Nephron (organoid): Measurements from ENCODE around the gene DOCK9.

Experiments used
- H3K27ac Mint-ChIP-seq, 3 experiments: 2 replicates each; pipeline ENCODE4 v1.8.0; 2020; ENCODE audit warnings: mixed read lengths in 3 of 3, mild to moderate bottlenecking in 2 of 3, moderate library complexity in 1 of 3
- H3K27me3 Mint-ChIP-seq: 2 replicates; pipeline ENCODE4 v1.8.0; 2021; ENCODE audit warnings: low read depth, mild to moderate bottlenecking, moderate library complexity, mixed read lengths
- H3K36me3 Mint-ChIP-seq: 2 replicates; pipeline ENCODE4 v1.8.0; 2020; ENCODE audit warnings: low read depth, mixed read lengths
- H3K4me1 Mint-ChIP-seq: 2 replicates; pipeline ENCODE4 v1.8.0; 2020; ENCODE audit warnings: mixed read lengths
- H3K4me3 Mint-ChIP-seq, 3 experiments: 2 replicates each; pipeline ENCODE4 v1.8.0; 2020; ENCODE audit warnings: mild to moderate bottlenecking in 3 of 3, mixed read lengths in 3 of 3, moderate library complexity in 2 of 3
- H3K9me3 Mint-ChIP-seq: 2 replicates; pipeline ENCODE4 v1.8.0; 2020; ENCODE audit warnings: mixed read lengths
- CTCF ChIP-seq, 3 experiments: fragments of 200-600 bp; sonication (generic); IDR thresholded peaks; one replicate each; pipeline ENCODE4 v1.5.0; 2021; ENCODE audit warnings: antibody characterized with exemption in 3 of 3; ENCODE audit not compliant: unreplicated experiment in 3 of 3

The DOCK9 gene

GRCh38 chr13:98890925-98891324 lies 86.9 kb downstream of the DOCK9 start:
- peaks cover 12% of the 10 kb centered on the region for H3K36me3 Mint-ChIP-seq
- peaks cover 58% of the 10 kb centered on the region for H3K4me1 Mint-ChIP-seq
- H3K27me3 Mint-ChIP-seq: no peaks in the 10 kb centered on the region
- peak overlapping the region; percentile 6 to 57 (median 28) for H3K27ac Mint-ChIP-seq
- H3K9me3 Mint-ChIP-seq: no peaks in the 10 kb centered on the region
- H3K4me3 Mint-ChIP-seq: peak overlapping the region in 1 of 3 experiments; percentile 14
- no peak for TF ChIP-seq CTCF (IDR thresholded peaks at IDR 0.05; ENCODE audit: unreplicated experiment in 3 of 3)

DNA sequence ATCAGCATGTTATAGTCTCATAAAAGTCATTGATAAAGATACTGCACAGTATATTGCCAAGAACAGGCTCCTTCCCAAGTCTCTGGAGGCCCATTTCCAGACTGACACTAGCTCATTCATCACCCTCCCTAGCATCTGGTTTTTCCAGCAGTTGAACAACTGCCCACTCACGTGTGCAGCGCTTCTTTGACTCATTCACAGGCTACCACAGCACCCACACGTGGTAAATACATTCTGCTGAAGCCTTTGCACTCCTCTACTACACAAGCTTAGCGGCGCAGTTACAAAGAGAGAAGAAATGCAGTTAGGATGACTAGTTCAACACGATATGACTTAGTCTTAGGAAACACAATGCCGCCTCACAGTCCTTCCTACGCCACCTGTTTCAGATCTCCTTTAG lies 87.7 kb downstream of the DOCK9 start:
- Mint-ChIP-seq H3K27ac (peak overlapping the region in 2 of 3 experiments; percentile 6 to 68), H3K4me3 (peak overlapping the region in 1 of 3 experiments; percentile 4), H3K4me1 (peaks cover 64% of the 10 kb centered on the region), H3K9me3 (no peaks in the 10 kb centered on the region), H3K36me3 (peaks cover 16% of the 10 kb centered on the region), H3K27me3 (no peaks in the 10 kb centered on the region)
- TF ChIP-seq CTCF (IDR thresholded peaks at IDR 0.05; ENCODE audit: unreplicated experiment in 3 of 3): no peak

GRCh38 chr13:98889419-98890085 lies 88.3 kb downstream of the DOCK9 start:
- Mint-ChIP-seq H3K4me1 (peaks cover 67% of the 10 kb centered on the region), H3K27ac (peak overlapping the region in 2 of 3 experiments; percentile 22 to 48), H3K27me3 (no peaks in the 10 kb centered on the region), H3K36me3 (peaks cover 17% of the 10 kb centered on the region), H3K9me3 (no peaks in the 10 kb centered on the region), H3K4me3 (no peak overlapping the region)
- no peak for TF ChIP-seq CTCF (IDR thresholded peaks at IDR 0.05; ENCODE audit: unreplicated experiment in 3 of 3)

DNA sequence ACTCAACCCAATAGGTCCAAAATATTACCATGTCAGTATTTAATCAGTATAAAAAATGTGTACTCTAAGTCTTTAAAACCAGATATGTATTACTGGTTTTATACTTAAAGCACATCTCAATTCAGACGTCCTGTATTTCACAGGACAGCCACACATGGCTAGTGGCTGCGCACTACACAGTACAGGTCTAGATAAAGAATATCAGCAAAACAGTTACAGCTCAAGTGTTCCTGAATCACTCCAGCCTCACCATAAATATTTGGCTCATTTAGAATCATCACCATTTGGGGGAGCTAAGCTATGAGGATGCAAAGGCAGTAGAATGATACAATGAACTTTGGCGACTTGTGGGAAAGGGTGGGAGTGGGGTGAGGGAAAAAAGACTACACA lies 89.0 kb downstream of the DOCK9 start:
- no peaks in the 10 kb centered on the region for H3K27me3 Mint-ChIP-seq
- no peaks in the 10 kb centered on the region for H3K9me3 Mint-ChIP-seq
- H3K4me3 Mint-ChIP-seq: no peak overlapping the region
- TF ChIP-seq CTCF (IDR thresholded peaks at IDR 0.05; ENCODE audit: unreplicated experiment in 3 of 3): no peak
- H3K4me1 Mint-ChIP-seq: peaks cover 73% of the 10 kb centered on the region
- peaks cover 20% of the 10 kb centered on the region for H3K36me3 Mint-ChIP-seq
- peak overlapping the region in 1 of 3 experiments; percentile 48 for H3K27ac Mint-ChIP-seq

DNA sequence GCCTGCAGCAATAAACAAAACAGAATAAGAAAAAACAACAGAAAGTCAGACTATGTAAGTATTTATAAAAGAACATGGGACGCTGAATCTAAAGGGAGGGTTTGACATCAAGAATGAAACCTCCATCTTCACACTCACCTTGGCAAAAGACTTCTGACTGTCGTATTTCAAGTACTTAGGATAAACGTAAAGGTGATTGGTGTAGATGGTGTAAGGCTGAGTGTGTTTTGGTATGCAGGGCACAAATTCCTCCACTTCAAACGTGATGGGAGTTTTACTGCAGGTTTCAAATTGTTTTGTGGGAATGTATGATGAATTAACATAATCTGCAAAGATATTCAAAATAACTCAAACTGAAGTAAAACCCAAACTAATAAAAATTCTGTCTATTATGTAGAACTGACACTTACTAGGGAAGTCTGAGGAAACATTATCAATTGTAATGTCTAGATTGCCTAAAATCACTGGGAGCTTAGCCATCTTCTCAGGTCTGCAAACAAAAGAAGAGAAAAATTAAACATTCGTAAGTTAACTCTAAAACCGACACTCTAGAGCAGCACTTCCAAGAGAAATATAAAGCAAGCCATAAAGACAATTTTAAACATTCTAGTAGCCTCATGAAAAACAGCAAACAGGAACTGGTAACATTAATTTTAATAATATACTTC lies 89.5 kb downstream of the DOCK9 start:
- peaks cover 20% of the 10 kb centered on the region for H3K36me3 Mint-ChIP-seq
- no peak overlapping the region for H3K4me3 Mint-ChIP-seq
- peak overlapping the region in 1 of 3 experiments; percentile 22 for H3K27ac Mint-ChIP-seq
- TF ChIP-seq CTCF (IDR thresholded peaks at IDR 0.05; ENCODE audit: unreplicated experiment in 3 of 3): no peak
- no peaks in the 10 kb centered on the region for H3K27me3 Mint-ChIP-seq
- H3K4me1 Mint-ChIP-seq: peaks cover 70% of the 10 kb centered on the region
- H3K9me3 Mint-ChIP-seq: no peaks in the 10 kb centered on the region
